ENCODE results near the gene ARHGEF10L. TPM values are rescaled to one million over a fixed set of nuclear protein-coding genes. Genes with fewer than 3 reads are reported as not detected.
"Not testable (repeated sequence)": the region's sequence is repeated elsewhere in the genome, so short reads cannot be mapped to it uniquely, and the experiment has no call there.

The ARHGEF10L gene
- total and polyA plus RNA-seq, 8 donors: 36.2 to 104 (median 52.8) TPM

GRCh38 chr1:17621691-17622090, 82.2 kb downstream of the ARHGEF10L start:
- Histone ChIP-seq H3K4me1 (no peaks in the 10 kb centered on the region), H3K27ac (no peak overlapping the region), H3K36me3 (peaks cover 0 to 95% (median 37%) of the 10 kb centered on the region in 3 donors), H3K9me3 (no peaks in the 10 kb centered on the region), H3K4me3 (no peak overlapping the region), H3K27me3 (no peaks in the 10 kb centered on the region)
- ATAC-seq (no peak), DNase-seq (no peak), FAIRE-seq (no peak)
- 89 to 94% methylated on average over 10 of the region's 10 CpGs for WGBS, 2 donors
- TF ChIP-seq, protein P1, sequence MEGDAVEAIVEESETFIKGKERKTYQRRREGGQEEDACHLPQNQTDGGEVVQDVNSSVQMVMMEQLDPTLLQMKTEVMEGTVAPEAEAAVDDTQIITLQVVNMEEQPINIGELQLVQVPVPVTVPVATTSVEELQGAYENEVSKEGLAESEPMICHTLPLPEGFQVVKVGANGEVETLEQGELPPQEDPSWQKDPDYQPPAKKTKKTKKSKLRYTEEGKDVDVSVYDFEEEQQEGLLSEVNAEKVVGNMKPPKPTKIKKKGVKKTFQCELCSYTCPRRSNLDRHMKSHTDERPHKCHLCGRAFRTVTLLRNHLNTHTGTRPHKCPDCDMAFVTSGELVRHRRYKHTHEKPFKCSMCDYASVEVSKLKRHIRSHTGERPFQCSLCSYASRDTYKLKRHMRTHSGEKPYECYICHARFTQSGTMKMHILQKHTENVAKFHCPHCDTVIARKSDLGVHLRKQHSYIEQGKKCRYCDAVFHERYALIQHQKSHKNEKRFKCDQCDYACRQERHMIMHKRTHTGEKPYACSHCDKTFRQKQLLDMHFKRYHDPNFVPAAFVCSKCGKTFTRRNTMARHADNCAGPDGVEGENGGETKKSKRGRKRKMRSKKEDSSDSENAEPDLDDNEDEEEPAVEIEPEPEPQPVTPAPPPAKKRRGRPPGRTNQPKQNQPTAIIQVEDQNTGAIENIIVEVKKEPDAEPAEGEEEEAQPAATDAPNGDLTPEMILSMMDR (IDR thresholded peaks at IDR 0.05): no peak
- intact Hi-C loops (cut with DNase I): no loop called here

- Histone ChIP-seq H3K4me3 (no peak overlapping the region), H3K9me3 (no peaks in the 10 kb centered on the region), H3K27ac (no peak overlapping the region), H3K27me3 (no peaks in the 10 kb centered on the region), H3K36me3 (peaks cover 0 to 93% (median 37%) of the 10 kb centered on the region in 3 donors), H3K4me1 (no peaks in the 10 kb centered on the region)
- intact Hi-C loops (cut with DNase I): no loop called here
- 94% methylated on average over 22 of the region's 22 CpGs for WGBS, 2 donors
- FAIRE-seq (no peak), ATAC-seq (no peak), DNase-seq (no peak)
- TF ChIP-seq, protein P1 (IDR thresholded peaks at IDR 0.05): no peak
Measured at GRCh38 chr1:17622823-17623222, 83.3 kb downstream of the ARHGEF10L start.

DNA sequence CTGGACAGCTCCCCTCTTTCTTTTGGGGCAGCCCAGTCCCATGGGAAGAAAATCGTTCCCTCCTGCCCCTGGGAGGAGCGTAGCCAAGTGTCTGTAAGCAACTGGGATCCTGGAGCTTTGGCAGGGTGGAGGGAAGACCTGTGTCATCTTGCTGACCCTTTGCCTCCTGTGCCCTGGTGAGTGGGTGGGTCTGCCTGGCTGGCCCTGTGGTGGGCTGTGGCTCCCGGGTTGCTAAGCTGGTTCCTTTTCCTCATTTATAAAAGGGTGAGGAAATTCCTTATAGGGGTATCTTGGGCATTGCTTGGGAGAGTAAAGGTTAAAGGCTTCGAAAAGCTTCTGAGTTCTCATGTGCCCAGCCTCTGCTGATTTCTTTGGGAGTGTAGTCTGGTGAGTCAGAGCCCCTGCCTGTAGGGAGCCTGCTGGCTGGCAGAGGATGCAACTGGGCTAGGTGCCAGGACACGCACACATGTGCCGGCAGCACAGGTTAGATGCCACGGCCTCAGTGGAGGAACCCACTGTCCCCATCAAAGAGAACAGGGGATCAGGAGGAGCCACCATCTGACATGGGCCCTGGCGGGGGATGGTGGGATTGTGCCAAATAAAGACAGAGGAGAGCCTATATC, 85.2 kb downstream of the ARHGEF10L start:
- Histone ChIP-seq H3K27me3 (no peaks in the 10 kb centered on the region), H3K27ac (no peak overlapping the region), H3K4me1 (no peaks in the 10 kb centered on the region), H3K4me3 (no peak overlapping the region), H3K36me3 (peaks cover 0 to 93% (median 31%) of the 10 kb centered on the region in 3 donors), H3K9me3 (no peaks in the 10 kb centered on the region)
- TF ChIP-seq, protein P1 (IDR thresholded peaks at IDR 0.05): no peak
- no peak for FAIRE-seq
- intact Hi-C loops (cut with DNase I): no loop called here
- 68 to 70% methylated on average over 8 of the region's 8 CpGs for WGBS, 2 donors
- peak in 2 of 6 donors; percentile 62 to 73 for DNase-seq
- ATAC-seq: peak in 3 of 4 donors; percentile 8 to 40 (median 32)

DNA sequence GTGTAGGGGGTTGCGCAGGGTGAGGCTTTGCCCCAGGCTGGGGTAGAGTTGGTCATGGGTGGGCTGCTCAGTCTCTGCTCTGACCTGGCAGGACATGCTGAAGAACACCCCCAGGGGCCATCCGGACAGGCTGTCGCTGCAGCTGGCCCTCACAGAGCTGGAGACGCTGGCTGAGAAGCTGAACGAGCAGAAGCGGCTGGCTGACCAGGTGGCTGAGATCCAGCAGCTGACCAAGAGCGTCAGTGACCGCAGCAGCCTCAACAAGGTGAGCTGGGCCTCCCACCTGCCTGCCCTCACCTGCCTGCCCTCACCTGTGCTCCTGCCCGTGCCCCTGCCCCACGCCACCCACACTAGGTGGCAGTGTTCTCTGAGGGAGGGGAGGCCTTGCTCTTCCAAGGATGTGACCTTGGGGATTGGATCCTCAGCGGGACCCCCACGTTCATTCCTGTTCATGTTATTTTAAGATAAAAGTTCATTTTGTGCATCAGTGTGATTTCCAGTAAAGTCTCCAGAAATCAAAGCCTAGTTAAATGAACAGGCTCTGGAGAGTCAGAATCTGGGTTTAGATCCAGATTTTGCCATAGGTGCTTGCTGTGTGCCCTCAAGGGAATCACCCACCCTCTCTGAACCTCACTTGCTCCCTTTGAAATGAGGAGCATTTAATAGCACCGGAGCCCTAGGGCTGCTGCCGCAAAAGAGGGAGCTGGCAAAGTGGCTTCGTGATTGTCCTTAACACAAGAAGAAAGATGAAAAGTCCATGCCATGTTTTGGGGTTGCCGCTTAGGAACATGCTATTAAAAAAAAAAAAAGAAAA, 87.9 kb downstream of the ARHGEF10L start:
- no peak overlapping the region for H3K27ac ChIP-seq
- intact Hi-C loops (cut with DNase I): no loop called here
- DNase-seq (no peak), ATAC-seq (no peak), FAIRE-seq (no peak)
- TF ChIP-seq, protein P1 (IDR thresholded peaks at IDR 0.05): no peak
- H3K36me3 ChIP-seq: peaks cover 0 to 90% (median 38%) of the 10 kb centered on the region in 3 donors
- no peak overlapping the region for H3K4me3 ChIP-seq
- H3K4me1 ChIP-seq: no peaks in the 10 kb centered on the region
- 80 to 82% methylated on average over 16 of the region's 16 CpGs for WGBS, 2 donors
- H3K27me3 ChIP-seq: no peaks in the 10 kb centered on the region
- H3K9me3 ChIP-seq: no peaks in the 10 kb centered on the region

DNA sequence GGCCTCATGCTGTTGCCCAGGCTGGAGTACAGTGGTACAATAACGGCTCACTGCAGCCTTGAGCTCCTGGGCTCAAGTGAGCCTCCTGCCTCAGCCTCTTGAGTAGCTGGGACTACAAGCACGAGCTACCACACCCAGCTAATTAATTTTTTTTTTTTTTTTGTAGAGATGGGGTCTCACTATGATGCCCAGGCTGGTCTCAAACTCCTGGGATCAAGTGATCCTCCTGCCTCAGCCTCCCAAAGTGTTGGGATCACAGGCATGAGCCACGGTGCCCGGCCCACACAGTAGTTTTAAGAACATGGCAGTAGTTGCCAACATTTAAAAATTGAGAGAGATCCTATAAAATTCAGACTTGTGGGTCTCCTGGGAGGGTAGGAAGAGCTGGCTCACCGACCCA, 89.5 kb downstream of the ARHGEF10L start:
- DNase-seq; H3K4me1 ChIP-seq; H3K4me3 ChIP-seq; H3K9me3 ChIP-seq; ATAC-seq; intact Hi-C loops (cut with DNase I); H3K27ac ChIP-seq; H3K27me3 ChIP-seq; FAIRE-seq: not testable (repeated sequence)
- H3K36me3 ChIP-seq: peaks cover 3 to 90% (median 23%) of the 10 kb centered on the region in 3 donors
- 84 to 90% methylated on average over 5 of the region's 5 CpGs for WGBS, 2 donors
